ENCODE results near the gene CETN3.

GRCh38 chr5:90387508-90387907, 22.0 kb downstream of the CETN3 start:
- TF ChIP-seq EZH2phosphoT487 (IDR thresholded peaks at IDR 0.05; ENCODE audit: borderline replicate concordance, low read length): no peak
- TF ChIP-seq CTCF (conservative IDR thresholded peaks at IDR 0.05; ENCODE audit: low read depth, low read length): no peak
- TF ChIP-seq EZH2 (IDR thresholded peaks at IDR 0.05; ENCODE audit: low read length, unreplicated experiment): no peak

All from PC-3 (cell line).